CD4-positive, alpha-beta T cell (primary cell): ENCODE results near the gene TMA16. TPM values are rescaled to one million over a fixed set of nuclear protein-coding genes. Genes with fewer than 3 reads are reported as not detected.

ENCODE experiments used
- ATAC-seq: fragments of 200-7000 bp; cut with Tn5 transposase; one replicate; pipeline ENCODE4 v1.10.0; 2022; ENCODE audit warnings: mild to moderate bottlenecking; ENCODE audit not compliant: poor library complexity
- CTCF ChIA-PET: fragments of 350-600 bp; sonication (Branson Sonifier 250); formaldehyde crosslinking; loops from one replicate; lab custom pipeline; 2021; ENCODE audit warnings: antibody characterized with exemption, inconsistent platforms; lab: Charles Lee
- POLR2A ChIA-PET: fragments of 350-600 bp; sonication (Branson Sonifier 250); formaldehyde crosslinking; loops from one replicate; lab custom pipeline; 2021; ENCODE audit warnings: antibody characterized with exemption, inconsistent platforms; lab: Charles Lee
- DNase-seq, 14 experiments: peaks; one replicate each; pipeline ENCODE4 v3.0.0-alpha.2; 2013 to 2020; ENCODE audit warnings: mixed read lengths in 2 of 14
- H3K27ac ChIP-seq, 2 donors: one replicate each; pipeline versions ENCODE4 v1.5.1 to v1.7.0; 2013; ENCODE audit warnings: low read length in 2 of 2, low read depth in 1 of 2, mild to moderate bottlenecking in 1 of 2
- H3K27me3 ChIP-seq, 2 experiments: 1 replicate in 1 of 2; 2 replicates in 1 of 2; pipeline versions ENCODE4 v1.6.1 to v1.7.0; 2013; ENCODE audit warnings: low read length in 2 of 2, control low read depth in 1 of 2, mild to moderate bottlenecking in 1 of 2, moderate library complexity in 1 of 2; ENCODE audit not compliant: insufficient read depth in 2 of 2, control insufficient read depth in 1 of 2
- H3K36me3 ChIP-seq: one replicate; pipeline ENCODE4 v1.6.1; 2013; ENCODE audit warnings: low read length, control low read depth; ENCODE audit not compliant: insufficient read depth
- H3K4me1 ChIP-seq: one replicate; pipeline ENCODE4 v1.6.1; 2013; ENCODE audit warnings: low read length, control low read depth; ENCODE audit not compliant: insufficient read depth
- H3K4me3 ChIP-seq: one replicate; pipeline ENCODE4 v1.5.1; 2013; ENCODE audit warnings: mild to moderate bottlenecking, low read length, moderate library complexity
- H3K9me3 ChIP-seq, 2 experiments: 1 replicate in 1 of 2; 2 replicates in 1 of 2; pipeline versions ENCODE4 v1.6.1 to v1.7.0; 2013; ENCODE audit warnings: low read length in 2 of 2, mild to moderate bottlenecking in 2 of 2, control low read depth in 1 of 2, moderate library complexity in 1 of 2; ENCODE audit not compliant: control insufficient read depth in 1 of 2, insufficient read depth in 1 of 2
- H3K27ac Mint-ChIP-seq: one replicate; pipeline ENCODE4 v1.8.0; 2020; ENCODE audit warnings: mixed read lengths
- H3K27me3 Mint-ChIP-seq: one replicate; pipeline ENCODE4 v1.8.0; 2021; ENCODE audit warnings: mixed read lengths
- H3K36me3 Mint-ChIP-seq: one replicate; pipeline ENCODE4 v1.8.0; 2021; ENCODE audit warnings: low read depth, mixed read lengths
- H3K4me1 Mint-ChIP-seq: one replicate; pipeline ENCODE4 v1.8.0; 2021; ENCODE audit warnings: low read depth, mixed read lengths
- H3K4me3 Mint-ChIP-seq: one replicate; pipeline ENCODE4 v1.8.0; 2020; ENCODE audit warnings: mild to moderate bottlenecking, mixed read lengths
- H3K9me3 Mint-ChIP-seq: one replicate; pipeline ENCODE4 v1.8.0; 2020; ENCODE audit warnings: mixed read lengths
- CTCF ChIP-seq: fragments of 200-600 bp; IDR thresholded peaks from one replicate; pipeline ENCODE4 v1.8.0; 2022; ENCODE audit warnings: antibody characterized with exemption, mild to moderate bottlenecking
- intact Hi-C, 2 experiments: fragments of 100-400 bp; cut with DNase I in 1 of 2; cut with micrococcal nuclease in 1 of 2; formaldehyde crosslinking; loops; one replicate each; pipeline versions ENCODE4 v1.15.1 to v1.9.0; 2023 to 2025; cut with DNase I, micrococcal nuclease
- total RNA-seq, 174 experiments: library from RNA in 2 of 174; stranded (reverse) in 2 of 174; gene quantifications; one replicate each; pipeline ENCODE4 v1.2.3 and lab custom pipeline; 2021 to 2026

TMA16 gene
- total RNA-seq, 2 experiments from 2014 or later = 6.2 to 6.3 TPM

GRCh38 chr4:163448540-163449203, 45.8 kb upstream of the TMA16 start:
- H3K4me1 ChIP-seq = no peaks in the 10 kb centered on the region
- Mint-ChIP-seq H3K27ac (no peak overlapping the region), H3K9me3 (no peaks in the 10 kb centered on the region), H3K36me3 (no peaks in the 10 kb centered on the region), H3K4me1 (no peaks in the 10 kb centered on the region), H3K4me3 (no peak overlapping the region), H3K27me3 (peaks cover 5% of the 10 kb centered on the region)
- no peak overlapping the region for H3K4me3 ChIP-seq
- no peak for ATAC-seq
- intact Hi-C loops = no loop called here
- no peak overlapping the region for H3K27ac ChIP-seq
- TF ChIP-seq CTCF = no peak
- ChIA-PET CTCF (no interaction called here), POLR2A (no interaction called here)
- no peaks in the 10 kb centered on the region for H3K36me3 ChIP-seq
- H3K9me3 ChIP-seq = no peaks in the 10 kb centered on the region
- DNase-seq = no peak
- H3K27me3 ChIP-seq = peaks cover 0 to 4% of the 10 kb centered on the region in 2 experiments

GRCh38 chr4:163462556-163462955, 31.9 kb upstream of the TMA16 start:
- peaks cover 36% of the 10 kb centered on the region for H3K27me3 Mint-ChIP-seq
- no peak overlapping the region for H3K27ac ChIP-seq
- no peak for TF ChIP-seq CTCF
- no peak for ATAC-seq
- ChIA-PET POLR2A (no interaction called here), CTCF (no interaction called here)
- H3K4me3 Mint-ChIP-seq = no peak overlapping the region
- no peak for DNase-seq
- H3K4me3 ChIP-seq = no peak overlapping the region
- H3K36me3 ChIP-seq = no peaks in the 10 kb centered on the region
- H3K4me1 Mint-ChIP-seq = no peaks in the 10 kb centered on the region
- no peaks in the 10 kb centered on the region for H3K9me3 ChIP-seq
- no peaks in the 10 kb centered on the region for H3K4me1 ChIP-seq
- H3K36me3 Mint-ChIP-seq = no peaks in the 10 kb centered on the region
- intact Hi-C loops = no loop called here
- peaks cover 0 to 3% of the 10 kb centered on the region in 2 experiments for H3K27me3 ChIP-seq
- H3K27ac Mint-ChIP-seq = no peak overlapping the region
- no peaks in the 10 kb centered on the region for H3K9me3 Mint-ChIP-seq

DNA sequence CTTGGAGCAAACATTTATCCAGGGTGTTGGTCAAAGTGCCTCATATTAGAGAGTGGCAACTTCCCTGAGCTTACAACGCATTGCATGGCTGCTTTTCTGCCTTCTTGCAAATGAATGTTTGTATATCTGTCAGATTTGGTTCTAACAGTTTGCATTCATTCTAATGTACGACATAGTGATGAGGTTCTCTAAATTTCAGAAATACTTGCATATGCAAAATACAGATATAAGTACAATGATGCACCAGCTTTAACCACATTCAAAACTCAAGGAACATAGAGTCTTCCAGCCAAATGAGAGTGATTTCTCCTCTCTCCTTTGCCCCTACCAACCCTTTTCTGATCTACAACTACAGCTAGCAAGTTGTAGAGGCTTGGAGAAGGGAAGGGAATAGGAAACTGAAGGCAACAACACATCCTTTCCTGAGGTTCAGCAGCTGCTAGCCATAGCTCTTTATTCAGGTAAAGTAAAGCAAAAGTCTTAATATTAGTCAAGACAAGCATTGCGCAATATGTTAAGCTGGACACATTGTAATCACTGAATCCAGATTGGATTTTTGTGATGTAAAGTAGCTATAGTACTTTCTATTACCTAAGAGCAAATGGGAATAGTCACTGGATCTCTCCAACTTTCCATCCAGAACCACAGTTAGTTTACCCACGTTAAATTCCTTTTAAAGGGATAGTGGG, 27.3 kb upstream of the TMA16 start:
- no peak overlapping the region for H3K27ac Mint-ChIP-seq
- CTCF ChIA-PET = no interaction called here
- DNase-seq = no peak
- ATAC-seq = no peak
- no peaks in the 10 kb centered on the region for H3K36me3 Mint-ChIP-seq
- Histone ChIP-seq H3K9me3 (no peaks in the 10 kb centered on the region), H3K27me3 (no peaks in the 10 kb centered on the region), H3K36me3 (no peaks in the 10 kb centered on the region), H3K4me3 (no peak overlapping the region), H3K27ac (no peak overlapping the region), H3K4me1 (no peaks in the 10 kb centered on the region)
- no peak overlapping the region for H3K4me3 Mint-ChIP-seq
- no peaks in the 10 kb centered on the region for H3K4me1 Mint-ChIP-seq
- POLR2A ChIA-PET = no interaction called here
- intact Hi-C loops = no loop called here
- peaks cover 26% of the 10 kb centered on the region for H3K27me3 Mint-ChIP-seq
- TF ChIP-seq CTCF = no peak
- no peaks in the 10 kb centered on the region for H3K9me3 Mint-ChIP-seq
